HG03135 (cell line): Measurements from ENCODE around the gene ESPL1.

Experiments used
- ATAC-seq: cut with Tn5 transposase; IDR thresholded peaks from one replicate; pipeline ENCODE4 v1.9.1; 2021; ENCODE audit warnings: mild to moderate bottlenecking, moderate library complexity; ENCODE audit not compliant: unreplicated experiment

The ESPL1 gene

GRCh38 chr12:53333845-53334244 is 65.7 kb downstream of the ESPL1 start:
- ATAC-seq: no peak

DNA sequence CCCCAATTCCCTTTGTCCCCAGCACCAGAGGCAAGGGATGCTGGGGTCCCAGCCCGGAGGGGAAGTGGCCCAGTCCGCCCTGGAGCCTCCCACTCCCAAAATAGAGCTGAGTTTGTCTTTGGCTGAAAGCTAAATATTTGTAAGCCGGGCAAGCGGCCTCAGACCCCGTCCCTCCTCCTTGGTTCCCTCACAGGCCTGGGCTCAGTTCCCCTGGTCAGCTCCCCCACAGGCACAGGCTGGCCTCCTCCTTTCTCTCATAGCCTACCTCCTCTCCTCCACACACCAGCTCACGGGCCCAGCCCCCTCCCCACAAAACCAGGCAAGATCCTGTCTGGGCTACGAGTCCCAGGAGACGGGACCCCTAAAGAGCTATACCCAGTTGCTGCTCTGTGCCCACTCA is 66.7 kb downstream of the ESPL1 start:
- ATAC-seq: no peak

DNA sequence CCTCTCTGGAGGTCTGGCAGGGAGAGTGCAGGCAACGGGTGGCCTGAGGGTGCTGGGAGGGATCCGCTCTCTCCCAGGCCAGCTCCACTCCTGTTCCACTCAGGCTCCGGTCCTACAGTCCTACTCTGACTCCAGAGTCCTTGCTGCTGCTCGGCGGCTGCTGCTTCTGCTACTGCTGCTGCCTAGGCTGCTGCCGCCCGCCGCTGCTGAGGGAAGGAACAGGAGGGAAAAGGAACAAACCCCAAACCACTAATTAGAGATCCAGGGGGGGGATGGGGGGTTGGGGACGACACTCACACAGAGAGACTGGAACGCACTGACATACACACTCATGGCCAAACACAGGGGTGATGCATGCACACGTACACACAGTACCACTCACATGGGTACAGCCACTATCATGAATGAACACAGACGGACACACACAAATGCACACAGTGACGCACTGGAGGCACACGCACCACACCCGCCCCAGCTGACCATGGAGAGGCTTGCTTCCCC is 68.1 kb downstream of the ESPL1 start, which contains the start of gene SP7:
TSS of gene SP7 (minus strand) at position 174 of the 501 bp plus-strand sequence. CDS start 708 bp downstream, outside the sequence.
- no peak for ATAC-seq

GRCh38 chr12:53338017-53338416 is 69.9 kb downstream of the ESPL1 start:
- no peak for ATAC-seq

DNA sequence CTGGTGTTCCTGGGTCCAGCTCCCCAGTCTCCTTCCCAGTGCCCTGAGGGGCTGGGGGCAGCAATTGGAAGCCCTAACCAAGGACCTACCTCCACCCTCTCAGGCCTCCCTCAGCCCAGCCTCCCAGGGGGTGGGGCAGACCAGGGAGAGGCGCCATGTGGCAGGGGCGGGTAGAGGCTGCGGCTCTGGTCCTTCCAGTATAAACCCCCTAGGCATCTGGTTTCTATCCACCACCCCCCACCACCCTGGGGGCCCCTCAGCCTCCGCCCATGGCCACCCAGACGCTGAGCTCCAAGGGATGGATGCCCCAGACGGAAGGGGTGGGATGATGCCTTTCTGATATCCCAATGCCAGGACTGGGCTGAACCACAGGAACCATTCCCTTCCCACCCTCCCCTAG is 70.8 kb downstream of the ESPL1 start:
- ATAC-seq: no peak

DNA sequence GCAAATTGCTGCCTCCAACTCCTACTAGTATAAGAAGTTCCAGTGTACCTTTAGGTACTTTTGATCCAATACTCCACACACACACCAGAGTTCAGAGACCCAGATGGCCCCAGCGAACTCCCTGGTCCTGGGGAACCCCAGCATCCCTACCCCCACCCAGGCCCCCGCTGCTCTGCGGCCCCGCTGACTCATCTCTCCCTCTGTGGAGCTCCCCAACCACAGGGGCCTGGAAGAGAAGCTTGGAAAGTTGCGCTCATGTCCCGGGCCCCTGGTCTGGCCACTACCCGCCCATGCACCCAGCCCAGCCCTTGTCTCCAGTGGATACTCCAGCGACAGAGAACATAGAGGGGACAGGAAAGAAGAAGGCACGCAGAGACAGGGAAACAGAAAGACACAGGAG is 72.3 kb downstream of the ESPL1 start:
- no peak for ATAC-seq
